ENCODE measurements around the gene STON1.

STON1 gene

GRCh38 chr2:48558456-48558855 is 28.5 kb downstream of the STON1 start:
- TF ChIP-seq, protein P1, sequence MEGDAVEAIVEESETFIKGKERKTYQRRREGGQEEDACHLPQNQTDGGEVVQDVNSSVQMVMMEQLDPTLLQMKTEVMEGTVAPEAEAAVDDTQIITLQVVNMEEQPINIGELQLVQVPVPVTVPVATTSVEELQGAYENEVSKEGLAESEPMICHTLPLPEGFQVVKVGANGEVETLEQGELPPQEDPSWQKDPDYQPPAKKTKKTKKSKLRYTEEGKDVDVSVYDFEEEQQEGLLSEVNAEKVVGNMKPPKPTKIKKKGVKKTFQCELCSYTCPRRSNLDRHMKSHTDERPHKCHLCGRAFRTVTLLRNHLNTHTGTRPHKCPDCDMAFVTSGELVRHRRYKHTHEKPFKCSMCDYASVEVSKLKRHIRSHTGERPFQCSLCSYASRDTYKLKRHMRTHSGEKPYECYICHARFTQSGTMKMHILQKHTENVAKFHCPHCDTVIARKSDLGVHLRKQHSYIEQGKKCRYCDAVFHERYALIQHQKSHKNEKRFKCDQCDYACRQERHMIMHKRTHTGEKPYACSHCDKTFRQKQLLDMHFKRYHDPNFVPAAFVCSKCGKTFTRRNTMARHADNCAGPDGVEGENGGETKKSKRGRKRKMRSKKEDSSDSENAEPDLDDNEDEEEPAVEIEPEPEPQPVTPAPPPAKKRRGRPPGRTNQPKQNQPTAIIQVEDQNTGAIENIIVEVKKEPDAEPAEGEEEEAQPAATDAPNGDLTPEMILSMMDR (IDR thresholded peaks at IDR 0.05) = no peak
- H3K4me3 ChIP-seq = no peak overlapping the region
- DNase-seq (ENCODE audit: low spot score) = no peak
- no peak overlapping the region for H3K27ac ChIP-seq

- no peak for DNase-seq (ENCODE audit: low spot score)
Measured at GRCh38 chr2:48560546-48561209, 30.7 kb downstream of the STON1 start.

DNA sequence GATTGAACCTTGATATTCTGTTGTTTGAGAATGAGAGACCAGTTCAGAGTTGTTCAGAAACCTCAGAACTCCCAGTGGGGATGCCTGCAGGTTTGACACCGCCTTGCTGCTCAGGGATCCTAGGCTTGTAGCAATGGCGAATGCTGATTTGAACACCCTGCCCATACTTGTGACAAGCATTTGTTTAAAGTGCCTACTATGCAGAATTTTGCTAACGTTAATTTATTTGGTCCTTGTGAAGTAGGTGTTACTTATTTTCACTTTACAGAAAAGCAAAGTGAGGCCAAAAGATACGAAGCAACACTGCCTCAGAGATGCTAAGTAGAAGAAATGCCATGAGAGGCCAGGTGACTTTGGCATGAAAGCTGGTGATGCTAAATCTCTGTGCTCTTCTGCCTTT is 32.3 kb downstream of the STON1 start:
- Histone ChIP-seq H3K27ac (no peak overlapping the region), H3K4me3 (no peak overlapping the region)
- TF ChIP-seq, protein P1 (IDR thresholded peaks at IDR 0.05) = no peak
- DNase-seq (ENCODE audit: low spot score) = no peak

More at GRCh38 chr2:48560546-48561209, 30.7 kb downstream of the STON1 start:
- Histone ChIP-seq H3K4me3 (no peak overlapping the region), H3K27ac (no peak overlapping the region)
- TF ChIP-seq, protein P1 (IDR thresholded peaks at IDR 0.05) = no peak

DNA sequence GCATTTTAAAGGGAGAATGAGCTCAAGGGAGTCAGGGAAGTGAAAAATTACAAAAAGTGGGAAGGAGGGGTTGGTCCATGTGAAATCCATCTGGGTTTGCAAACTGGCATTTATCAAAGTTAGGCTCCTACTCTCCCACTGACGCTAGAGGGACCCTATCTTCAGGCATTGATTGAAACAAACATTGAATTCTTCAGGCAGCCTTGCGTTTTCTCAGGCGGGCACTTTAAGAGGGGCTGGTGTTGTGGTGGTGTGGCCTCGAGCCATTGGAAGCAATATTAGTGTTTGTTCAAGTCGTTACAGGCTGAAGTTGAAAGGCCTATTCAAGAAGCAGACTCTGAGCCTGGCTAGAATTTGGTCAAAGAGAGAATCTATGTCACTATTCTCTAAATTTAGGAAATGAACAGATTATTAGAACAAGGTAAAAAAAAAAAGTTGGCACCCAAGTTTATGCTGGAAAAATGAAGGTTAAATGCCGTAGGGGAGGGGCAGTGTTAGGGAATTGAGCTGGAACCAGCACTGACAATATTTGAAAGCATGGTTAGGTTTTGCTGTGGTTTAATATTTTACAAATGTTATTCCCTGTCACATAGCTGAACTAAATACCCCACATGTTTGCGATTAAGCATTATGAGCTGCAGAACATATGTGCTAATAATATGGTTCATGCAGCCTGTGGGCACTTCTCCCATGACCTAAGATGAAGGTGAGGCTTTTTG is 36.8 kb downstream of the STON1 start:
- no peak for DNase-seq (ENCODE audit: low spot score)
- Histone ChIP-seq H3K27ac (peak overlapping the region in 1 of 2 donors; percentile 5), H3K4me3 (no peak overlapping the region)
- TF ChIP-seq, protein P1 (IDR thresholded peaks at IDR 0.05) = no peak

DNA sequence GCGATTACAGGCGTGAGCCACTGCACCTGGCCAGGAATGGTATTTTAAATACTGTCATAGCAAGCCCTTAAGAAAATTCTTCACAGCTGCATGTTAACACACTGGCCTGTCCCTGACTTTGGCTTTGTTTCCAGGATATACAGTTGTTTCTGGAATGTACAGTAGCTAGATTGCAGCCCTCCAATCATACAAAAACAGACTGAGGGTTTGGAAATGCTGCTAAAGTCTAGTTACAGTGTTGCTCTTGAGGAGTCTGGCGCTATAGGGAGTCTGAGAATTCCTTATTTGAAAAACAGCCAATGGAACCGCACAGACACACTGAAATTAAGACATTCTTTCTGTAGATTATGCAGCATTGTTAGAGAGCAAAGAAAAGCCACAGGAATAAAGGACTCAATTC is 37.7 kb downstream of the STON1 start:
- TF ChIP-seq, protein P1 (IDR thresholded peaks at IDR 0.05) = no peak
- Histone ChIP-seq H3K4me3 (no peak overlapping the region), H3K27ac (peak overlapping the region in 1 of 2 donors; percentile 32)
- no peak for DNase-seq (ENCODE audit: low spot score)

DNA sequence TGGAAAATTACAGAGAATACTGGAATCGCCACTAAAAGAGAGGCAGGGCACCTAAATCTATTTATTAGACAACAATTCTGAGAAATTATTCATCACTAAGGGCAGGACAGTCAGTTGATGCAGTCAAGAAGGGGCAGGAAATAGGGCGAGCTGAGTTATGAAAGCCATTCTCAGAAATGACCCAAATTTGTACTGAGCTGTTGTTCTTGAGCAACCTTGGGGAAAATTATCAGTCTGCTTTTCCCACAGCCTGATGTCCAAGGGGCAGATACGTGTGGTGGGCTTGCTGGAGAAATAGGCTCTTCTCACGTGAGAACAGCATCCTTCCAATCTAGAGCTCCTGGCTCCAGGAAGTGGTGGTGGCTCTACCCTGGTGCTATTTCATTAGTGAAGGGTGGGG is 38.6 kb downstream of the STON1 start:
- no peak for DNase-seq (ENCODE audit: low spot score)
- Histone ChIP-seq H3K4me3 (peak overlapping the region; percentile 25), H3K27ac (peak overlapping the region in 1 of 2 donors; percentile 53)
- TF ChIP-seq, protein P1 (IDR thresholded peaks at IDR 0.05) = no peak

DNA sequence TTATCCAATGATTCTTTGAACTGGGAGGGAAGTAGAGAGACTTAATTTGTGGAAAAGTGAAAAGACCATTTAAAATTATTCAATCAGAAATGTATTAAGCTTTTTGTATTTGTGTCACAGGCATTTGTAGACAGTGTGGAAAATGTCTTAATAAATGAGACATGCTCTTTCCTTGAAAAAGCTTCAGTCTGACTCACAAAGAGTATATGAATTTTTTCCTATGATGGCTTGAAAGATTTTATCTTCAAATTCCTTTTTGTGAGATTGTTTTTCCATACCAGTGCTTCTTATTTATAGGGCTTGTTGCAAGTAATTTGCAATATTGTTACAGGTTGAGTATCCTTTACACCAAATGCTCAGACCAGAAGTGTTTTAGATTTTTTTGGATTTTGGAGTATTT is 39.5 kb downstream of the STON1 start:
- TF ChIP-seq, protein P1 (IDR thresholded peaks at IDR 0.05) = no peak
- no peak for DNase-seq (ENCODE audit: low spot score)
- peak overlapping the region in 1 of 2 donors; percentile 53 for H3K27ac ChIP-seq
- H3K4me3 ChIP-seq = peak overlapping the region; percentile 25
